SK-N-SH (cell line): ENCODE data around the gene EFS. TPM values are rescaled to one million over a fixed set of nuclear protein-coding genes. Genes with fewer than 3 reads are reported as not detected.
"Not testable (repeated sequence)": the region's sequence is repeated elsewhere in the genome, so short reads cannot be mapped to it uniquely, and the experiment has no call there.

ENCODE experiments used
- CTCF ChIA-PET: fragments of 300-600, 350-600 bp; formaldehyde crosslinking; extraction: SDS; loops from one replicate; lab custom pipeline; 2021; lab: Yijun Ruan, JAX
- POLR2A ChIA-PET: fragments of 350-600 bp; sonication (Branson Sonifier 250); formaldehyde crosslinking; extraction: SDS; loops from one replicate; lab custom pipeline; 2020; ENCODE audit warnings: antibody characterized with exemption, inconsistent platforms; lab: Yijun Ruan, JAX
- DNase-seq: peaks from one replicate; pipeline ENCODE4 v3.0.0; 2012
- H2AFZ ChIP-seq: fragments of 200-600 bp; sonication (generic); 2 replicates; pipeline ENCODE4 v1.8.1; 2016; ENCODE audit warnings: antibody characterized with exemption, mild to moderate bottlenecking, low read depth
- H3F3A ChIP-seq: fragments of 200-600 bp; sonication (generic); replicated peaks from 2 replicates; pipeline ENCODE3; 2016; ENCODE audit warnings: antibody characterized with exemption, mild to moderate bottlenecking; ENCODE audit not compliant: insufficient read depth
- H3K27ac ChIP-seq, 2 experiments: fragments of 200-500 bp in 1 of 2; fragments of 200-600 bp in 1 of 2; sonication (Bioruptor generic) in 1 of 2; sonication (generic), shearing (Covaris generic) in 1 of 2; 2 replicates each; pipeline versions ENCODE4 v1.5.1 to v1.6.1; 2014 to 2016; ENCODE audit warnings: low read depth in 2 of 2, inconsistent platforms in 1 of 2, low read length in 1 of 2, mild to moderate bottlenecking in 1 of 2, mixed read lengths in 1 of 2
- H3K27me3 ChIP-seq: fragments of 200-600 bp; sonication (generic), shearing (Covaris generic); 2 replicates; pipeline ENCODE4 v1.6.1; 2016; ENCODE audit warnings: mixed run types; ENCODE audit not compliant: insufficient read depth
- H3K36me3 ChIP-seq, 2 experiments: fragments of 200-500 bp in 1 of 2; fragments of 200-600 bp in 1 of 2; sonication (Bioruptor generic) in 1 of 2; sonication (generic) in 1 of 2; replicated peaks in 1 of 2; 2 replicates each; pipeline versions ENCODE3 to v1.5.1; 2014 to 2016; ENCODE audit warnings: low read length in 1 of 2, mild to moderate bottlenecking in 1 of 2; ENCODE audit not compliant: insufficient read depth in 2 of 2, control insufficient read depth in 1 of 2
- H3K4me1 ChIP-seq, 2 experiments: fragments of 200-500 bp in 1 of 2; fragments of 200-600 bp in 1 of 2; sonication (Bioruptor generic) in 1 of 2; sonication (generic), shearing (Covaris generic) in 1 of 2; 2 replicates each; pipeline versions ENCODE4 v1.5.1 to v1.6.1; 2014 to 2016; ENCODE audit warnings: low read depth in 1 of 2, low read length in 1 of 2, mixed run types in 1 of 2; ENCODE audit not compliant: insufficient read depth in 2 of 2, control insufficient read depth in 1 of 2
- H3K4me2 ChIP-seq: fragments of 200-600 bp; sonication (generic), shearing (Covaris generic); 2 replicates; pipeline ENCODE4 v1.6.1; 2017; ENCODE audit warnings: mixed run types
- H3K4me3 ChIP-seq, 2 experiments: fragments of 200-500 bp in 1 of 2; fragments of 200-600 bp in 1 of 2; sonication (Bioruptor generic) in 1 of 2; sonication (generic), shearing (Covaris generic) in 1 of 2; 2 replicates each; pipeline versions ENCODE4 v1.5.1 to v1.8.1; 2014 to 2016; ENCODE audit warnings: low read depth in 2 of 2, inconsistent platforms in 1 of 2, low read length in 1 of 2, mild to moderate bottlenecking in 1 of 2, mixed read lengths in 1 of 2, moderate library complexity in 1 of 2
- H3K79me2 ChIP-seq: fragments of 200-600 bp; sonication (generic); 2 replicates; pipeline ENCODE4 v1.8.1; 2017; ENCODE audit warnings: mild to moderate bottlenecking; ENCODE audit not compliant: insufficient read depth
- H3K9ac ChIP-seq: fragments of 200-600 bp; sonication (generic); 2 replicates; pipeline ENCODE4 v1.6.1; 2017; ENCODE audit warnings: mixed run types
- H3K9me2 ChIP-seq: fragments of 200-600 bp; sonication (generic); 2 replicates; pipeline ENCODE4 v1.6.1; 2017; ENCODE audit warnings: mixed run types
- H3K9me3 ChIP-seq: fragments of 200-600 bp; sonication (generic); 2 replicates; pipeline ENCODE4 v1.6.1; 2017; ENCODE audit warnings: mixed run types, mild to moderate bottlenecking, moderate library complexity
- H4K20me1 ChIP-seq: fragments of 200-600 bp; sonication (generic); 2 replicates; pipeline ENCODE4 v1.6.1; 2017; ENCODE audit warnings: mild to moderate bottlenecking, mixed run types; ENCODE audit not compliant: insufficient read depth
- CHD2 ChIP-seq: fragments of 150-350 bp; IDR thresholded peaks from 2 replicates; pipeline ENCODE4 v1.6.1; 2018; ENCODE audit warnings: low read length; ENCODE audit not compliant: partially characterized antibody
- FOXJ3 ChIP-seq: sonication (generic); formaldehyde crosslinking; IDR thresholded peaks from 2 replicates; pipeline ENCODE4 v1.5.1; 2020; ENCODE audit warnings: mild to moderate bottlenecking, missing genetic modification reagents
- MEF2A ChIP-seq: IDR thresholded peaks from 2 replicates; pipeline ENCODE4 v1.4.0; 2012; ENCODE audit warnings: low read depth, borderline replicate concordance
- POLR2AphosphoS5 ChIP-seq: IDR thresholded peaks from 2 replicates; pipeline ENCODE4 v1.6.1; 2012; ENCODE audit warnings: low read depth, low read length
- RAD21 ChIP-seq: IDR thresholded peaks from 2 replicates; pipeline ENCODE4 v1.6.1; 2012; ENCODE audit warnings: mild to moderate bottlenecking, low read length
- RCOR1 ChIP-seq: fragments of 150-350 bp; IDR thresholded peaks from 2 replicates; pipeline ENCODE4 v1.6.1; 2017; ENCODE audit warnings: antibody characterized with exemption, low read length
- SIN3A ChIP-seq: IDR thresholded peaks from 2 replicates; pipeline ENCODE4 v1.6.1; 2012; ENCODE audit warnings: low read depth, mild to moderate bottlenecking, low read length, moderate library complexity, borderline replicate concordance
- YY1 ChIP-seq: IDR thresholded peaks from 2 replicates; pipeline ENCODE4 v1.4.0; 2012; ENCODE audit warnings: low read depth, mild to moderate bottlenecking
- ZBTB33 ChIP-seq: IDR thresholded peaks from 2 replicates; pipeline ENCODE4 v1.4.0; 2012; ENCODE audit warnings: low read depth, borderline replicate concordance
- WGBS: methylation state at CpG from one replicate; pipeline ENCODE4 v1.1.6; 2017; ENCODE audit warnings: low lambda C conversion rate; 5-methylcytosine and 5-hydroxymethylcytosine counted together
- polyA plus RNA-seq, 3 experiments: library from polyadenylated mRNA; depleted of rRNA; stranded (reverse); fragments of >200 nt; gene quantifications; 2 replicates each; pipeline ENCODE4 v1.2.3, GENCODE V29; 2012
- TF ChIP-seq, protein P1 (sequence below): IDR thresholded peaks from 2 replicates; pipeline ENCODE4; 2012

EFS gene
- polyA plus RNA-seq, 1 of the 3 experiments (the other 2 are of a cell fraction), result 4.4 TPM

DNA sequence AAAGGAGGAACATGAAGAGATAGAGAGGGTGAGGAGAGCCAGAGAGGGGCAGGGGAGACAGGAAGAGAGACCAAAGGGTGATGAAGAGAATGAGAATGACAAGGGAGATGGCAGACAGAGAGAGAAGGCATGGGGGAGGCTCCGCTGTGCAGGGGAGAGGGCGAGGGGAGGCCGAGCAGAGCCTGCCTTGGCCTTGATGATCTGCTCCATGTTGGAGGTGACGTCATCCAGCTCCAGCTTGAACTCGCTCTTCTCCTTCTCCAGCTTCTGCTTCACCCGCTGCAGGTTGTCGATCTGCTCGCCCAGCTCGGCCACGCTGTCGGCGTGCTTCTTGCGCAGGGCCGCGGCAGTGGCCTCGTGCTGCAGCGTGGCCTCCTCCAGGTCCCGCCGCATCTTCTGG is 24.9 kb upstream of the EFS start:
- H3K9me2 ChIP-seq, POLR2A ChIA-PET, H3F3A ChIP-seq, H3K27ac ChIP-seq, H4K20me1 ChIP-seq, H3K4me3 ChIP-seq, H3K9me3 ChIP-seq, H3K9ac ChIP-seq, H2AFZ ChIP-seq, H3K36me3 ChIP-seq, H3K4me1 ChIP-seq, H3K4me2 ChIP-seq, DNase-seq, H3K79me2 ChIP-seq: not testable (repeated sequence)
- CTCF ChIA-PET, result interaction anchor here (5.5 kb wide), 1 partner anchor 10 kb away, joined by 34 read pairs; no protein-coding TSS in a partner anchor
- peaks cover 30% of the 10 kb centered on the region for H3K27me3 ChIP-seq
- WGBS, result 49% methylated on average over 4 of the region's 19 CpGs

- Histone ChIP-seq H3K27me3 (peaks cover 32% of the 10 kb centered on the region), H4K20me1 (no peaks in the 10 kb centered on the region), H3F3A (no peaks in the 10 kb centered on the region), H3K27ac (no peak overlapping the region), H3K9me3 (no peaks in the 10 kb centered on the region), H2AFZ (no peak overlapping the region), H3K4me1 (no peaks in the 10 kb centered on the region), H3K79me2 (no peaks in the 10 kb centered on the region), H3K36me3 (no peaks in the 10 kb centered on the region), H3K9me2 (no peaks in the 10 kb centered on the region), H3K9ac (no peak overlapping the region), H3K4me2 (no peak overlapping the region), H3K4me3 (no peak overlapping the region)
- POLR2A ChIA-PET, result no interaction called here
- DNase-seq, result no peak
- WGBS, result 34% methylated on average over 12 of the region's 12 CpGs
- CTCF ChIA-PET, result interaction anchor here (5.5 kb wide), 1 partner anchor 10 kb away, joined by 34 read pairs; no protein-coding TSS in a partner anchor
- TF ChIP-seq, protein P1, sequence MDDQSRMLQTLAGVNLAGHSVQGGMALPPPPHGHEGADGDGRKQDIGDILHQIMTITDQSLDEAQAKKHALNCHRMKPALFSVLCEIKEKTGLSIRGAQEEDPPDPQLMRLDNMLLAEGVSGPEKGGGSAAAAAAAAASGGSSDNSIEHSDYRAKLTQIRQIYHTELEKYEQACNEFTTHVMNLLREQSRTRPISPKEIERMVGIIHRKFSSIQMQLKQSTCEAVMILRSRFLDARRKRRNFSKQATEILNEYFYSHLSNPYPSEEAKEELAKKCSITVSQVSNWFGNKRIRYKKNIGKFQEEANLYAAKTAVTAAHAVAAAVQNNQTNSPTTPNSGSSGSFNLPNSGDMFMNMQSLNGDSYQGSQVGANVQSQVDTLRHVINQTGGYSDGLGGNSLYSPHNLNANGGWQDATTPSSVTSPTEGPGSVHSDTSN, result no peak
- no peak for TF ChIP-seq MEF2A
- TF ChIP-seq SIN3A, result no peak
- no peak for TF ChIP-seq POLR2AphosphoS5
- no peak for TF ChIP-seq CHD2
- TF ChIP-seq YY1, result no peak
- TF ChIP-seq RCOR1, result no peak
Observed at GRCh38 chr14:23389396-23389795, 24.4 kb upstream of the EFS start.

GRCh38 chr14:23388996-23389395 is 24.0 kb upstream of the EFS start:
- Histone ChIP-seq H3K9me3 (no peaks in the 10 kb centered on the region), H3K27ac (no peak overlapping the region), H3K4me3 (no peak overlapping the region), H4K20me1 (no peaks in the 10 kb centered on the region), H3F3A (no peaks in the 10 kb centered on the region), H3K9ac (no peak overlapping the region), H3K4me1 (no peaks in the 10 kb centered on the region), H3K4me2 (no peak overlapping the region), H3K36me3 (no peaks in the 10 kb centered on the region), H2AFZ (no peak overlapping the region), H3K27me3 (peaks cover 36% of the 10 kb centered on the region), H3K79me2 (no peaks in the 10 kb centered on the region), H3K9me2 (no peaks in the 10 kb centered on the region)
- WGBS, result 73% methylated on average over 7 of the region's 8 CpGs
- POLR2A ChIA-PET, result no interaction called here
- CTCF ChIA-PET, result interaction anchor here (1.2 to 5.5 kb wide), 2 partner anchors 10 to 60 kb away, joined by 5 to 34 read pairs; no protein-coding TSS in a partner anchor
- TF ChIP-seq FOXJ3 (CRISPR knock-in tag) (no peak), ZBTB33 (no peak), RAD21 (no peak)
- DNase-seq, result no peak
